Stomach (tissue), 4 donors: ENCODE measurements around the gene FAM120B.

Source experiments
- CTCF ChIP-seq, 7 experiments: fragments of 450-650 bp in 4 of 7; fragments of 200-600 bp in 3 of 7; sonication (generic) in 3 of 7; IDR thresholded peaks; one replicate each; pipeline ENCODE4 v1.5.1; 2016 to 2019; ENCODE audit warnings: antibody characterized with exemption in 7 of 7, control low read depth in 2 of 7, mild to moderate bottlenecking in 1 of 7
- POLR2A ChIP-seq, 4 donors: fragments of 450-650 bp; IDR thresholded peaks; one replicate each; pipeline ENCODE4 v1.6.1; 2016; ENCODE audit warnings: antibody characterized with exemption in 4 of 4, control low read depth in 2 of 4, mild to moderate bottlenecking in 1 of 4, moderate library complexity in 1 of 4
- POLR2AphosphoS5 ChIP-seq, 3 donors: sonication (generic); formaldehyde crosslinking; IDR thresholded peaks; one replicate each; pipeline ENCODE4 v1.6.1; 2016; ENCODE audit warnings: antibody characterized with exemption in 3 of 3

- no peak for TF ChIP-seq POLR2A (IDR thresholded peaks at IDR 0.05)
- TF ChIP-seq POLR2AphosphoS5 (IDR thresholded peaks at IDR 0.05): no peak
- TF ChIP-seq CTCF (IDR thresholded peaks at IDR 0.05): no peak
Observed at GRCh38 chr6:170301184-170301583, 5.4 kb upstream of the FAM120B start.
